WTC11 (cell line): ENCODE data around the gene RMND5B.

Experiments
- IRF2 ChIP-seq: sonication (generic); formaldehyde crosslinking; IDR thresholded peaks from 2 replicates; pipeline ENCODE4 v1.8.0; 2022; ENCODE audit warnings: low read depth, missing genetic modification reagents, borderline replicate concordance
- JAZF1 ChIP-seq: fragments of 250-450 bp; sonication (Bioruptor Pico); IDR thresholded peaks from 2 replicates; pipeline ENCODE4 v1.9.0; 2021; ENCODE audit warnings: moderate library complexity, mild to moderate bottlenecking, inconsistent platforms
- NFATC4 ChIP-seq: fragments of 250-450 bp; sonication (Bioruptor Pico); IDR thresholded peaks from 2 replicates; pipeline ENCODE4 v1.9.0; 2021; ENCODE audit warnings: mild to moderate bottlenecking
- NFYB ChIP-seq: sonication (generic); formaldehyde crosslinking; conservative IDR thresholded peaks from 2 replicates; pipeline ENCODE4 v1.8.0; 2022; ENCODE audit warnings: low read depth, missing genetic modification reagents
- ZNF317 ChIP-seq: sonication (generic); formaldehyde crosslinking; IDR thresholded peaks from 2 replicates; pipeline ENCODE4 v1.8.1; 2023; ENCODE audit warnings: low read depth, mild to moderate bottlenecking, moderate library complexity, missing genetic modification reagents, borderline replicate concordance
- TF ChIP-seq, protein P1 (sequence below): fragments of 200-600 bp; IDR thresholded peaks from 2 replicates; pipeline ENCODE4 v1.8.0; 2022; ENCODE audit warnings: antibody characterized with exemption
- TF ChIP-seq, protein P2 (sequence below): sonication (generic); formaldehyde crosslinking; IDR thresholded peaks from 2 replicates; pipeline ENCODE4 v1.8.1; 2022; ENCODE audit warnings: missing genetic modification reagents, borderline replicate concordance

DNA sequence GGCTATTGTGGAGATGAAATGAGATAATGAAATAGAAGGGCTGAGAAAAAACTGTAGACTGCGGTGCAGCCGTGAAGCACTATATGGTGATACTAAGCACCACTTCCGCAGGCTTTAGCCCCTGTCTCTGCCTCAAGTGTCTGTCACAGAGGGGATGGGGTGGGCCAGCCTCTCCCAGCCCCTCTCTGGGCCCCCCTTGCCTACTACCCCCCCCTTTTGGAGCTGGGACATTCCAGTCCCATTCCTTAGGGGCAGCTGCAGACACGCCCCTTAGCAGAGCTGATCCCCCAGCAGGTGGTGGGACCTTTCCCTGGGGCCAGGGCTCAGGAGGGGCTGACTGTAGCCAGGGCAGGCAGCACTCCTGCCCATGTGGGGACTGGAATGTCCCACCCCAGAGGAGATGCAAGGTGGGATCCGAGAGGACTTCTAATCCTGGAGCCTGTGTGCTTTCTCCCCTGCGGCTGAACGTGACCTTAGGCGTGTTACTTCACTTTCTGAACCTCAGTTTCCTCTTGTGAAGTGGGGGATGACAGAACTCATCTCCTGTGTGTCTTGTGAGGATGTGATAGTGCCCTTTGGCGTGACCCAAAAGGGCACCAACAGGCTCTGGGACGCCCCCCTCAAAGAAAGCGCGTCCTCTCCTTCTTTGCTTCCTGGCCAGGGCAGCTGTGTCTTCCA is 15.5 kb upstream of the RMND5B start:
- no peak for TF ChIP-seq NFATC4 (CRISPR knock-in tag)
- no peak for TF ChIP-seq IRF2 (CRISPR knock-in tag)
- TF ChIP-seq, protein P1, sequence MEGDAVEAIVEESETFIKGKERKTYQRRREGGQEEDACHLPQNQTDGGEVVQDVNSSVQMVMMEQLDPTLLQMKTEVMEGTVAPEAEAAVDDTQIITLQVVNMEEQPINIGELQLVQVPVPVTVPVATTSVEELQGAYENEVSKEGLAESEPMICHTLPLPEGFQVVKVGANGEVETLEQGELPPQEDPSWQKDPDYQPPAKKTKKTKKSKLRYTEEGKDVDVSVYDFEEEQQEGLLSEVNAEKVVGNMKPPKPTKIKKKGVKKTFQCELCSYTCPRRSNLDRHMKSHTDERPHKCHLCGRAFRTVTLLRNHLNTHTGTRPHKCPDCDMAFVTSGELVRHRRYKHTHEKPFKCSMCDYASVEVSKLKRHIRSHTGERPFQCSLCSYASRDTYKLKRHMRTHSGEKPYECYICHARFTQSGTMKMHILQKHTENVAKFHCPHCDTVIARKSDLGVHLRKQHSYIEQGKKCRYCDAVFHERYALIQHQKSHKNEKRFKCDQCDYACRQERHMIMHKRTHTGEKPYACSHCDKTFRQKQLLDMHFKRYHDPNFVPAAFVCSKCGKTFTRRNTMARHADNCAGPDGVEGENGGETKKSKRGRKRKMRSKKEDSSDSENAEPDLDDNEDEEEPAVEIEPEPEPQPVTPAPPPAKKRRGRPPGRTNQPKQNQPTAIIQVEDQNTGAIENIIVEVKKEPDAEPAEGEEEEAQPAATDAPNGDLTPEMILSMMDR, result no peak
- TF ChIP-seq NFYB (CRISPR knock-in tag), result no peak
- TF ChIP-seq, protein P2, sequence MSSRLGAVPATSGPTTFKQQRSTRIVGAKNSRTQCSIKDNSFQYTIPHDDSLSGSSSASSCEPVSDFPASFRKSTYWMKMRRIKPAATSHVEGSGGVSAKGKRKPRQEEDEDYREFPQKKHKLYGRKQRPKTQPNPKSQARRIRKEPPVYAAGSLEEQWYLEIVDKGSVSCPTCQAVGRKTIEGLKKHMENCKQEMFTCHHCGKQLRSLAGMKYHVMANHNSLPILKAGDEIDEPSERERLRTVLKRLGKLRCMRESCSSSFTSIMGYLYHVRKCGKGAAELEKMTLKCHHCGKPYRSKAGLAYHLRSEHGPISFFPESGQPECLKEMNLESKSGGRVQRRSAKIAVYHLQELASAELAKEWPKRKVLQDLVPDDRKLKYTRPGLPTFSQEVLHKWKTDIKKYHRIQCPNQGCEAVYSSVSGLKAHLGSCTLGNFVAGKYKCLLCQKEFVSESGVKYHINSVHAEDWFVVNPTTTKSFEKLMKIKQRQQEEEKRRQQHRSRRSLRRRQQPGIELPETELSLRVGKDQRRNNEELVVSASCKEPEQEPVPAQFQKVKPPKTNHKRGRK (CRISPR knock-in tag), result no peak
- no peak for TF ChIP-seq ZNF317 (CRISPR knock-in tag)
- TF ChIP-seq JAZF1, result no peak
